K562 (cell line): ENCODE results near the gene UQCR11. TPM values are rescaled to one million over a fixed set of nuclear protein-coding genes. Genes with fewer than 3 reads are reported as not detected.

Source experiments
- ATAC-seq: fragments of 200-7000 bp; cut with Tn5 transposase; 3 replicates; pipeline ENCODE4 v1.9.1; 2020; ENCODE audit warnings: moderate library complexity
- BruUV-seq: library from RNA; stranded (reverse); fragments of 400-500 nt; replicated peaks from 2 replicates; lab custom pipeline; 2021; lab: Mats Ljungman, UMichigan
- CTCF ChIA-PET: fragments of 300-600 bp; formaldehyde crosslinking; extraction: SDS; loops from one replicate; lab custom pipeline; 2021; ENCODE audit warnings: low intra/inter-chr PET ratio; lab: Yijun Ruan, JAX
- POLR2A ChIA-PET: fragments of 300-600, 350-650 bp; sonication (Branson Sonifier 250); formaldehyde crosslinking; extraction: SDS; loops from one replicate; lab custom pipeline; 2021; ENCODE audit warnings: antibody characterized with exemption, inconsistent platforms; lab: Yijun Ruan, JAX
- DNase-seq, 4 experiments: peaks; one replicate each; pipeline versions ENCODE4 v3.0.0 to v3.0.0-alpha.2; 2011 to 2018; ENCODE audit warnings: low spot score in 3 of 4, mixed read lengths in 3 of 4; ENCODE audit errors: extremely low read depth in 1 of 4
- FAIRE-seq: peaks from 2 replicates; lab custom pipeline; 2011; peaks lifted over from hg19 to GRCh38; lab: Jason Lieb, UNC
- H2AFZ ChIP-seq: 2 replicates; pipeline ENCODE4 v1.6.0; 2011; ENCODE audit warnings: low read depth, low read length, control low read depth, inconsistent platforms
- H3K27ac ChIP-seq: fragments of 200-600 bp; 3 replicates; pipeline ENCODE4 v1.8.0; 2011; ENCODE audit warnings: low read depth, mild to moderate bottlenecking, control low read depth, inconsistent platforms, low read length, moderate library complexity, mixed read lengths; ENCODE audit errors: extremely low read depth
- H3K27me3 ChIP-seq, 2 experiments: fragments of 300-600 bp in 1 of 2; 2 replicates in 1 of 2; 3 replicates in 1 of 2; pipeline versions ENCODE4 v1.6.0 to v1.8.0; 2011; ENCODE audit warnings: inconsistent platforms in 2 of 2, low read length in 2 of 2, mild to moderate bottlenecking in 1 of 2, mixed read lengths in 1 of 2, moderate library complexity in 1 of 2; ENCODE audit not compliant: control insufficient read depth in 2 of 2, insufficient read depth in 2 of 2
- H3K36me3 ChIP-seq: fragments of 300-600 bp; 3 replicates; pipeline ENCODE4 v1.8.0; 2011; ENCODE audit warnings: mild to moderate bottlenecking, low read length, inconsistent platforms; ENCODE audit not compliant: control insufficient read depth, insufficient read depth
- H3K4me1 ChIP-seq, 2 experiments: fragments of 200-600 bp in 1 of 2; replicated peaks in 1 of 2; 2 replicates in 1 of 2; 3 replicates in 1 of 2; pipeline versions ENCODE4 v1.5.1 to v1.8.0; 2011; ENCODE audit warnings: inconsistent platforms in 2 of 2, low read length in 2 of 2, mild to moderate bottlenecking in 1 of 2, mixed read lengths in 1 of 2, moderate library complexity in 1 of 2; ENCODE audit not compliant: control insufficient read depth in 2 of 2, insufficient read depth in 2 of 2
- H3K4me2 ChIP-seq: 2 replicates; pipeline ENCODE4 v1.6.1; 2011; ENCODE audit warnings: low read length, control low read depth, inconsistent platforms, mixed read lengths; ENCODE audit not compliant: insufficient read depth
- H3K4me3 ChIP-seq: fragments of 200-600 bp; sonication (generic), shearing (Covaris generic); 2 replicates; pipeline ENCODE4 v1.5.1; 2016; ENCODE audit warnings: control low read depth, inconsistent platforms
- H3K79me2 ChIP-seq: fragments of 200-600 bp; 3 replicates; pipeline ENCODE4 v1.8.0; 2011; ENCODE audit warnings: low read length, inconsistent platforms; ENCODE audit not compliant: control insufficient read depth, insufficient read depth
- H3K9ac ChIP-seq, 2 experiments: 2 replicates each; pipeline versions ENCODE4 v1.6.0 to v1.6.1; 2011; ENCODE audit warnings: low read depth in 2 of 2, low read length in 2 of 2, control low read depth in 1 of 2, inconsistent platforms in 1 of 2, mild to moderate bottlenecking in 1 of 2, mixed read lengths in 1 of 2; ENCODE audit not compliant: insufficient read depth in 1 of 2
- H3K9me1 ChIP-seq: one replicate; pipeline ENCODE4 v1.6.0; 2011; ENCODE audit warnings: inconsistent platforms, mild to moderate bottlenecking, low read length, moderate library complexity; ENCODE audit not compliant: control insufficient read depth, insufficient read depth
- H3K9me3 ChIP-seq: replicated peaks from 2 replicates; pipeline ENCODE4 v1.5.1; 2011; ENCODE audit warnings: low read depth, low read length, inconsistent platforms; ENCODE audit not compliant: control insufficient read depth, insufficient read depth
- H4K20me1 ChIP-seq: replicated peaks from 2 replicates; pipeline ENCODE4 v1.6.1; 2011; ENCODE audit warnings: low read length, inconsistent platforms, mixed read lengths; ENCODE audit not compliant: control insufficient read depth, insufficient read depth
- BCOR ChIP-seq: fragments of 450-650 bp; IDR thresholded peaks from 2 replicates; pipeline ENCODE4 v1.6.1; 2016
- KDM1A ChIP-seq, 2 experiments: fragments of 450-650 bp; IDR thresholded peaks; 2 replicates each; pipeline ENCODE4 v1.6.1; 2016; ENCODE audit warnings: mild to moderate bottlenecking in 2 of 2
- MXI1 ChIP-seq: IDR thresholded peaks from 2 replicates; pipeline ENCODE4 v1.6.1; 2011; ENCODE audit warnings: low read depth, mild to moderate bottlenecking, improper control_type of control experiment, low read length
- RHOXF2B ChIP-seq: fragments of 250-450 bp; sonication (Bioruptor Pico); conservative IDR thresholded peaks from 2 replicates; pipeline ENCODE4 v1.5.1; 2021
- WGBS: fragments of 100-300 bp; shearing (Covaris generic); methylation state at CpG from one replicate; pipeline ENCODE4 v1.1.6; 2016; ENCODE audit warnings: low coverage, mixed read lengths; ENCODE audit not compliant: insufficient coverage; ENCODE audit errors: missing lambda C conversion rate; 5-methylcytosine and 5-hydroxymethylcytosine counted together
- in situ Hi-C: fragments of 300-500 bp; cut with MboI; formaldehyde crosslinking; loops from 4 replicates; pipeline ENCODE4 v1.15.0; 2018; ENCODE audit warnings: inconsistent platforms, mixed read lengths
- intact Hi-C: fragments of 100-400 bp; cut with micrococcal nuclease; formaldehyde crosslinking; loops from 2 replicates; pipeline ENCODE4 v1.14.2; 2022
- polyA plus RNA-seq, 8 experiments: library from polyadenylated mRNA; depleted of rRNA in 4 of 8; stranded (reverse) in 5 of 8; unstranded in 3 of 8; fragments of >200 nt; fragmentation: Nextera tagmentation in 2 of 8; fragmentation: Illumina TruSeq in 1 of 8; extraction: Ambion mirVana in 2 of 8; extraction: Trizol in 1 of 8; gene quantifications; 2 replicates each; pipeline versions ENCODE4 v1.2.1 to v1.2.3, GENCODE V29; 2011 to 2014; ENCODE audit warnings: inconsistent platforms in 1 of 8, missing spikeins in 1 of 8
- total RNA-seq, 7 experiments: library from RNA; depleted of rRNA in 6 of 7; stranded (reverse); fragments of >200 nt in 6 of 7; fragmentation: Illumina TruSeq in 2 of 7; extraction: Trizol in 2 of 7; gene quantifications; 2 replicates each; pipeline versions ENCODE4 v1.2.1 to v1.2.3, GENCODE V29; 2011 to 2021; ENCODE audit warnings: low replicate concordance in 1 of 7

UQCR11 gene
- total and polyA plus RNA-seq, 9 of the 15 experiments (the other 6 are each of a cell fraction or from before 2014, with no cell fraction given): 57.6 to 394 (median 259) TPM

DNA sequence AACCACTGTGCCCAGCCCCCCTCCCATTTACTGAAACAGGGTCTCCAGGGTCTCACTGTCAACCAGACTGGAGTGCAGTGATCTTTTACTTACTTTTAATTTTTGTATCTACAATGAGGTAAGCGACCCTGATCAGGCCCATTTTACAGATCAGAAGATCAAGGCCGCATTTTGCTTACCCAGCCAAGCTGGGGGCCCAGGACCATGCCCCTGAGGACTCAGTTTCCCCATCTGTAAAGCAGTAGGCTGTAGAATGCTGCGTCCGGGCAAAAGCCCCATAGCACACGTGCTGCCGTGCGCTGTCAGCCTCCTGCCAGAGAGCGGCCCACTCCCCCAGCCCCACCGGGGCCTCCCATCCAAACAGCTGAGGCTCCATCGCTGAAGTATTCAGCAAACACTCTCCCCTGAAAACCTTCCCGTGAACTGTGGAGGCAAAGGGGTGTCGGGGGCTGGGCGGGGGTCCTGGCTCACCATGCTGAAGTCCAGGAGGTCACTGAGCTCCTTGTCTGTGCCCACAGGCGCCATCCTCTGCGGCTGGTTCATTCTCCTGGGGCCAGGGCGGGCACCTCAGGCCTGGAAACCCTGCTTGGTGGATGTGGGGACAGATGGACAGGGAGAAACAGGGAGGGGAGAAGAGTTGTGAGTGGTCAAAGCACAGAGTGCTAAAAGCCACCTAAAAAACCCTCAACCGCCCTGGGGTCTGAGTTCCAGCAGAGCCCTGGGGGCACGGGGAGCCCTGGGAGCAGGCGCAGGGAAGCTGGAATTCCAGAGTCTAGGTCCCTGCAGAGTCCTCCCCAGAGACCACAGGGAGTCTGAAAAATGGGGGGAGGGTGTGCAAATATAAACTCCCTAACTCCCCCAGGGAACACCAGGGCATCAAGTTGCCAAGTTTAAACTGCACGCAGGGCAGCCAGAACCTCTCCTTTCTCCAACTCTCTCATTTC lies 44.7 kb upstream of the UQCR11 start:
- ChIA-PET POLR2A (interaction anchor here (0.9 kb wide), 1 partner anchor 9 kb away, joined by 5 read pairs; no protein-coding TSS in a partner anchor), CTCF (interaction anchor here (0.6 kb wide), 1 partner anchor 57 kb away, joined by 4 read pairs; the partner anchor contains the start of gene MBD3)
- BruUV-seq: TSS peak; percentile 47
- in situ Hi-C loops (no loop called here), intact Hi-C loops (loop anchor here (5.0 kb wide), 1 partner anchor 43 kb away; the partner anchor contains the start of gene UQCR11)
- Histone ChIP-seq H4K20me1 (no peaks in the 10 kb centered on the region; the same call in 1 of the 2 replicates), H3K4me2 (0 out of 2 replicates have a peak overlapping the region, but pooled peaks have one; percentile 73), H3K9me3 (no peaks in the 10 kb centered on the region), H3K79me2 (peaks cover 60% of the 10 kb centered on the region), H3K36me3 (peaks cover 54% of the 10 kb centered on the region; the same call in 2 of the 3 replicates), H3K9me1 (no peaks in the 10 kb centered on the region), H3K4me1 (peaks cover 0 to 82% of the 10 kb centered on the region in 2 experiments; a peak in 4 of 5 replicates), H3K27ac (peak overlapping the region; percentile 89; the same call in 2 of the 3 replicates), H3K27me3 (no peaks in the 10 kb centered on the region), H3K4me3 (peak overlapping the region; percentile 79; the same call in 1 of the 2 replicates), H3K9ac (peak overlapping the region in 1 of 2 experiments; percentile 94; a peak in 2 of 4 replicates), H2AFZ (no peak overlapping the region)
- DNase-seq (no peak), FAIRE-seq (no peak), ATAC-seq (no peak)
- 97% methylated on average over 17 of the region's 20 CpGs for WGBS
- TF ChIP-seq MXI1 (no peak), RHOXF2B (CRISPR knock-in tag) (no peak), KDM1A (IDR thresholded peaks at IDR 0.05) (peak in 1 of 2 experiments; percentile 51; a peak in 2 of 4 replicates), BCOR (peak; percentile 81)
